Measurements from ENCODE around the gene C17orf75. TPM values are rescaled to one million over a fixed set of nuclear protein-coding genes. Genes with fewer than 3 reads are reported as not detected.

The C17orf75 gene
- total and polyA plus RNA-seq, 2 of the 8 experiments (the other 6 are each of a cell fraction or from before 2014, with no cell fraction given) = 15.8 to 42.6 TPM

DNA sequence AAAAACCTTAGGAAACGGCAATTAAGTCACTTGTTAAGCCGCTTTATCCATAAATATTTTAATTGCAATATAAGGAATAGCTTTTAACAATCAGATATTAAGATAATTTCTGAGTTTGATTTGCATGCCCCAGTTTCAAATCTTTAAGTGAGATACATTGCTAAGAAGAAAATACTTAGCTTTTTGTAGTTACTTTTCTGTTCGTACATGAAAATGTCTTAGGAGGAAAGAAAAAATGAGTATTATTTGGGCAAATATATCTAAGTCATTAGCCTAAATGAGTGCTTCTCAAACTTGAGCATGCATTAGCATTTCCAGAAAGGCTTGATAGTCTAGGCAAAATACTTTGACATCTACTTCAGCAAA lies 14.4 kb upstream of the C17orf75 start (continued):
- TF ChIP-seq, protein P1, sequence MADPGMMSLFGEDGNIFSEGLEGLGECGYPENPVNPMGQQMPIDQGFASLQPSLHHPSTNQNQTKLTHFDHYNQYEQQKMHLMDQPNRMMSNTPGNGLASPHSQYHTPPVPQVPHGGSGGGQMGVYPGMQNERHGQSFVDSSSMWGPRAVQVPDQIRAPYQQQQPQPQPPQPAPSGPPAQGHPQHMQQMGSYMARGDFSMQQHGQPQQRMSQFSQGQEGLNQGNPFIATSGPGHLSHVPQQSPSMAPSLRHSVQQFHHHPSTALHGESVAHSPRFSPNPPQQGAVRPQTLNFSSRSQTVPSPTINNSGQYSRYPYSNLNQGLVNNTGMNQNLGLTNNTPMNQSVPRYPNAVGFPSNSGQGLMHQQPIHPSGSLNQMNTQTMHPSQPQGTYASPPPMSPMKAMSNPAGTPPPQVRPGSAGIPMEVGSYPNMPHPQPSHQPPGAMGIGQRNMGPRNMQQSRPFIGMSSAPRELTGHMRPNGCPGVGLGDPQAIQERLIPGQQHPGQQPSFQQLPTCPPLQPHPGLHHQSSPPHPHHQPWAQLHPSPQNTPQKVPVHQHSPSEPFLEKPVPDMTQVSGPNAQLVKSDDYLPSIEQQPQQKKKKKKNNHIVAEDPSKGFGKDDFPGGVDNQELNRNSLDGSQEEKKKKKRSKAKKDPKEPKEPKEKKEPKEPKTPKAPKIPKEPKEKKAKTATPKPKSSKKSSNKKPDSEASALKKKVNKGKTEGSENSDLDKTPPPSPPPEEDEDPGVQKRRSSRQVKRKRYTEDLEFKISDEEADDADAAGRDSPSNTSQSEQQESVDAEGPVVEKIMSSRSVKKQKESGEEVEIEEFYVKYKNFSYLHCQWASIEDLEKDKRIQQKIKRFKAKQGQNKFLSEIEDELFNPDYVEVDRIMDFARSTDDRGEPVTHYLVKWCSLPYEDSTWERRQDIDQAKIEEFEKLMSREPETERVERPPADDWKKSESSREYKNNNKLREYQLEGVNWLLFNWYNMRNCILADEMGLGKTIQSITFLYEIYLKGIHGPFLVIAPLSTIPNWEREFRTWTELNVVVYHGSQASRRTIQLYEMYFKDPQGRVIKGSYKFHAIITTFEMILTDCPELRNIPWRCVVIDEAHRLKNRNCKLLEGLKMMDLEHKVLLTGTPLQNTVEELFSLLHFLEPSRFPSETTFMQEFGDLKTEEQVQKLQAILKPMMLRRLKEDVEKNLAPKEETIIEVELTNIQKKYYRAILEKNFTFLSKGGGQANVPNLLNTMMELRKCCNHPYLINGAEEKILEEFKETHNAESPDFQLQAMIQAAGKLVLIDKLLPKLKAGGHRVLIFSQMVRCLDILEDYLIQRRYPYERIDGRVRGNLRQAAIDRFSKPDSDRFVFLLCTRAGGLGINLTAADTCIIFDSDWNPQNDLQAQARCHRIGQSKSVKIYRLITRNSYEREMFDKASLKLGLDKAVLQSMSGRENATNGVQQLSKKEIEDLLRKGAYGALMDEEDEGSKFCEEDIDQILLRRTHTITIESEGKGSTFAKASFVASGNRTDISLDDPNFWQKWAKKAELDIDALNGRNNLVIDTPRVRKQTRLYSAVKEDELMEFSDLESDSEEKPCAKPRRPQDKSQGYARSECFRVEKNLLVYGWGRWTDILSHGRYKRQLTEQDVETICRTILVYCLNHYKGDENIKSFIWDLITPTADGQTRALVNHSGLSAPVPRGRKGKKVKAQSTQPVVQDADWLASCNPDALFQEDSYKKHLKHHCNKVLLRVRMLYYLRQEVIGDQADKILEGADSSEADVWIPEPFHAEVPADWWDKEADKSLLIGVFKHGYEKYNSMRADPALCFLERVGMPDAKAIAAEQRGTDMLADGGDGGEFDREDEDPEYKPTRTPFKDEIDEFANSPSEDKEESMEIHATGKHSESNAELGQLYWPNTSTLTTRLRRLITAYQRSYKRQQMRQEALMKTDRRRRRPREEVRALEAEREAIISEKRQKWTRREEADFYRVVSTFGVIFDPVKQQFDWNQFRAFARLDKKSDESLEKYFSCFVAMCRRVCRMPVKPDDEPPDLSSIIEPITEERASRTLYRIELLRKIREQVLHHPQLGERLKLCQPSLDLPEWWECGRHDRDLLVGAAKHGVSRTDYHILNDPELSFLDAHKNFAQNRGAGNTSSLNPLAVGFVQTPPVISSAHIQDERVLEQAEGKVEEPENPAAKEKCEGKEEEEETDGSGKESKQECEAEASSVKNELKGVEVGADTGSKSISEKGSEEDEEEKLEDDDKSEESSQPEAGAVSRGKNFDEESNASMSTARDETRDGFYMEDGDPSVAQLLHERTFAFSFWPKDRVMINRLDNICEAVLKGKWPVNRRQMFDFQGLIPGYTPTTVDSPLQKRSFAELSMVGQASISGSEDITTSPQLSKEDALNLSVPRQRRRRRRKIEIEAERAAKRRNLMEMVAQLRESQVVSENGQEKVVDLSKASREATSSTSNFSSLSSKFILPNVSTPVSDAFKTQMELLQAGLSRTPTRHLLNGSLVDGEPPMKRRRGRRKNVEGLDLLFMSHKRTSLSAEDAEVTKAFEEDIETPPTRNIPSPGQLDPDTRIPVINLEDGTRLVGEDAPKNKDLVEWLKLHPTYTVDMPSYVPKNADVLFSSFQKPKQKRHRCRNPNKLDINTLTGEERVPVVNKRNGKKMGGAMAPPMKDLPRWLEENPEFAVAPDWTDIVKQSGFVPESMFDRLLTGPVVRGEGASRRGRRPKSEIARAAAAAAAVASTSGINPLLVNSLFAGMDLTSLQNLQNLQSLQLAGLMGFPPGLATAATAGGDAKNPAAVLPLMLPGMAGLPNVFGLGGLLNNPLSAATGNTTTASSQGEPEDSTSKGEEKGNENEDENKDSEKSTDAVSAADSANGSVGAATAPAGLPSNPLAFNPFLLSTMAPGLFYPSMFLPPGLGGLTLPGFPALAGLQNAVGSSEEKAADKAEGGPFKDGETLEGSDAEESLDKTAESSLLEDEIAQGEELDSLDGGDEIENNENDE (IDR thresholded peaks at IDR 0.05; ENCODE audit: insufficient replicate concordance, low read length) = no peak
- TF ChIP-seq POLR2A (IDR thresholded peaks at IDR 0.05; ENCODE audit: control extremely low read depth in 1 of 2, low read depth in 2 of 2, low read length in 2 of 2) (no peak), POLR2AphosphoS5 (IDR thresholded peaks at IDR 0.05; ENCODE audit: low read depth, low read length) (no peak), SP2 (IDR thresholded peaks at IDR 0.05; ENCODE audit: low read length) (no peak), JUND (IDR thresholded peaks at IDR 0.05; ENCODE audit: low read length) (no peak), ATF3 (IDR thresholded peaks at IDR 0.05; ENCODE audit: insufficient read depth, low read depth, low read length) (no peak), SP1 (IDR thresholded peaks at IDR 0.05; ENCODE audit: low read depth, low read length) (no peak)
